Endothelial cell of umbilical vein (primary cell): ENCODE results near the gene SLC25A45. TPM values are rescaled to one million over a fixed set of nuclear protein-coding genes. Genes with fewer than 3 reads are reported as not detected.

ENCODE experiments used
- BruUV-seq: library from RNA; stranded (reverse); fragments of 400-500 nt; replicated peaks from 2 replicates; lab custom pipeline; 2021; lab: Mats Ljungman, UMichigan
- CTCF ChIA-PET: fragments of 300-600, 350-600 bp; sonication (Branson Sonifier 250); formaldehyde crosslinking; loops from one replicate; lab custom pipeline; 2021; ENCODE audit warnings: antibody characterized with exemption, inconsistent platforms; lab: Charles Lee
- POLR2A ChIA-PET: fragments of 300-600, 350-600 bp; sonication (Branson Sonifier 250); formaldehyde crosslinking; loops from one replicate; lab custom pipeline; 2021; ENCODE audit warnings: antibody characterized with exemption, inconsistent platforms; lab: Charles Lee
- DNase-seq: peaks from one replicate; pipeline ENCODE4 v3.0.0-alpha.2; 2011; ENCODE audit warnings: low read depth, low spot score
- FAIRE-seq: peaks from 2 replicates; lab custom pipeline; 2011; peaks lifted over from hg19 to GRCh38; lab: Jason Lieb, UNC
- H2AFZ ChIP-seq: 2 replicates; pipeline ENCODE4 v1.6.0; 2012; ENCODE audit warnings: low read depth, low read length, control low read depth, inconsistent platforms
- H3K27ac ChIP-seq: 2 replicates; pipeline ENCODE4 v1.5.1; 2011; ENCODE audit warnings: low read depth, mild to moderate bottlenecking, control low read depth, low read length, moderate library complexity; ENCODE audit not compliant: insufficient read depth
- H3K27me3 ChIP-seq, 2 experiments: 2 replicates each; pipeline versions ENCODE4 v1.6.0 to v1.6.1; 2011; ENCODE audit warnings: low read length in 2 of 2, mixed read lengths in 1 of 2; ENCODE audit not compliant: control insufficient read depth in 2 of 2, insufficient read depth in 2 of 2
- H3K36me3 ChIP-seq, 2 experiments: 2 replicates in 1 of 2; 3 replicates in 1 of 2; pipeline ENCODE4 v1.5.1; 2011; ENCODE audit warnings: low read length in 2 of 2, mild to moderate bottlenecking in 1 of 2, moderate library complexity in 1 of 2; ENCODE audit not compliant: control insufficient read depth in 2 of 2, insufficient read depth in 2 of 2; ENCODE audit errors: extremely low read depth in 1 of 2
- H3K4me1 ChIP-seq: 3 replicates; pipeline ENCODE4 v1.5.1; 2011; ENCODE audit warnings: mild to moderate bottlenecking, low read length; ENCODE audit not compliant: control insufficient read depth, insufficient read depth; ENCODE audit errors: extremely low read depth
- H3K4me2 ChIP-seq: 2 replicates; pipeline ENCODE4 v1.6.1; 2011; ENCODE audit warnings: low read length, control low read depth, mixed read lengths; ENCODE audit not compliant: insufficient read depth
- H3K4me3 ChIP-seq, 3 experiments: fragments of 200-600 bp in 1 of 3; sonication (generic), shearing (Covaris generic) in 1 of 3; replicated peaks in 1 of 3; 2 replicates each; pipeline ENCODE4 v1.5.1; 2011 to 2016; ENCODE audit warnings: control low read depth in 3 of 3, low read length in 3 of 3, mild to moderate bottlenecking in 2 of 3, inconsistent platforms in 1 of 3, low read depth in 1 of 3, moderate library complexity in 1 of 3; ENCODE audit not compliant: insufficient read depth in 1 of 3
- H3K79me2 ChIP-seq: 2 replicates; pipeline ENCODE4 v1.6.0; 2012; ENCODE audit warnings: low read length, inconsistent platforms; ENCODE audit not compliant: control insufficient read depth, insufficient read depth
- H3K9ac ChIP-seq: replicated peaks from 2 replicates; pipeline ENCODE3; 2011; ENCODE audit warnings: low read length, control low read depth; ENCODE audit not compliant: insufficient read depth; ENCODE audit errors: extremely low read depth
- H3K9me1 ChIP-seq: replicated peaks from 3 replicates; pipeline ENCODE4 v1.6.0; 2011; ENCODE audit warnings: mild to moderate bottlenecking, low read length; ENCODE audit not compliant: control insufficient read depth, insufficient read depth; ENCODE audit errors: extremely low read depth
- H3K9me3 ChIP-seq: replicated peaks from 2 replicates; pipeline ENCODE4 v1.5.1; 2012; ENCODE audit warnings: low read length, inconsistent platforms; ENCODE audit not compliant: control insufficient read depth, insufficient read depth
- H4K20me1 ChIP-seq: replicated peaks from 2 replicates; pipeline ENCODE3; 2011; ENCODE audit warnings: mild to moderate bottlenecking, low read length; ENCODE audit not compliant: control insufficient read depth, insufficient read depth; ENCODE audit errors: extremely low read depth
- CTCF ChIP-seq, 2 donors: IDR thresholded peaks; 1 replicate in 1 of 2; 2 replicates in 1 of 2; pipeline ENCODE4 v1.5.1; 2011; ENCODE audit warnings: low read length in 2 of 2, mild to moderate bottlenecking in 2 of 2, moderate library complexity in 2 of 2, control low read depth in 1 of 2, inconsistent platforms in 1 of 2, low read depth in 1 of 2; ENCODE audit not compliant: insufficient read depth in 1 of 2; ENCODE audit errors: extremely low read depth in 1 of 2
- EZH2 ChIP-seq: IDR thresholded peaks from 2 replicates; pipeline ENCODE4 v1.6.1; 2012; ENCODE audit warnings: borderline replicate concordance, low read depth, mild to moderate bottlenecking, moderate library complexity, low read length, inconsistent platforms; ENCODE audit not compliant: severe bottlenecking
- FOS ChIP-seq: IDR thresholded peaks from 2 replicates; pipeline ENCODE4 v1.6.1; 2011; ENCODE audit warnings: mild to moderate bottlenecking, low read length, moderate library complexity, borderline replicate concordance; ENCODE audit not compliant: insufficient read depth
- GATA2 ChIP-seq: IDR thresholded peaks from 2 replicates; pipeline ENCODE4 v1.7.0; 2011; ENCODE audit warnings: low read depth, mild to moderate bottlenecking, moderate library complexity, mixed read lengths, low read length; ENCODE audit not compliant: insufficient read length, insufficient read depth
- JUN ChIP-seq: IDR thresholded peaks from 2 replicates; pipeline ENCODE4 v1.6.1; 2011; ENCODE audit warnings: borderline replicate concordance, low read depth; ENCODE audit not compliant: insufficient read length, insufficient read depth
- MAX ChIP-seq: IDR thresholded peaks from 2 replicates; pipeline ENCODE4 v1.6.1; 2011; ENCODE audit not compliant: insufficient read depth, insufficient read length
- MYC ChIP-seq: IDR thresholded peaks from one replicate; pipeline ENCODE4 v1.6.1; 2011; ENCODE audit warnings: mild to moderate bottlenecking, low read depth, low read length
- POLR2A ChIP-seq: IDR thresholded peaks from 2 replicates; pipeline ENCODE4 v1.6.1; 2012; ENCODE audit warnings: low read depth, mild to moderate bottlenecking, control low read depth, low read length
- POLR2AphosphoS5 ChIP-seq: IDR thresholded peaks from 2 replicates; pipeline ENCODE4 v1.6.1; 2012; ENCODE audit warnings: low read depth, mild to moderate bottlenecking, control low read depth, low read length, moderate library complexity; ENCODE audit not compliant: insufficient read depth
- dilution Hi-C: fragments of 300-500 bp; cut with MboI; formaldehyde crosslinking; loops from one replicate; pipeline ENCODE4 v1.15.0; 2019; ENCODE audit warnings: low sequenced_read_pairs; ENCODE audit not compliant: extremely low pct_ligation_motif_present
- intact Hi-C: fragments of 100-400 bp; cut with micrococcal nuclease; formaldehyde crosslinking; loops from one replicate; pipeline ENCODE4 v1.10.0; 2022
- polyA plus RNA-seq, 4 experiments: library from polyadenylated mRNA; depleted of rRNA in 3 of 4; stranded (reverse) in 3 of 4; unstranded in 1 of 4; fragments of >200 nt; gene quantifications; 2 replicates each; pipeline versions ENCODE4 v1.2.1 to v1.2.3, GENCODE V29; 2011 to 2012; ENCODE audit warnings: missing spikeins in 1 of 4
- total RNA-seq: library from RNA; stranded (reverse); gene quantifications from 2 replicates; pipeline ENCODE4 v1.2.3, GENCODE V29; 2021

The SLC25A45 gene
- total and polyA plus RNA-seq, 2 donors (not counting 3 experiments of a cell fraction or from before 2014, with no cell fraction given) = 1.2 to 3.1 TPM

GRCh38 chr11:65399249-65399648, 16.8 kb upstream of the SLC25A45 start:
- ChIA-PET CTCF (no interaction called here), POLR2A (no interaction called here)
- no peak overlapping the region for H3K9ac ChIP-seq
- DNase-seq = no peak
- H3K4me1 ChIP-seq = no peaks in the 10 kb centered on the region
- TF ChIP-seq POLR2AphosphoS5 = no peak
- no peak for TF ChIP-seq MYC
- TF ChIP-seq GATA2 = no peak
- no peak for TF ChIP-seq POLR2A
- TF ChIP-seq JUN = no peak
- TF ChIP-seq FOS = no peak
- H3K79me2 ChIP-seq = peaks cover 2% of the 10 kb centered on the region
- H3K9me1 ChIP-seq = no peaks in the 10 kb centered on the region
- no peaks in the 10 kb centered on the region for H3K9me3 ChIP-seq
- BruUV-seq = no TSS peak
- dilution Hi-C loops (no loop called here), intact Hi-C loops (no loop called here)
- no peak for FAIRE-seq
- peaks cover 11 to 52% of the 10 kb centered on the region in 2 experiments for H3K36me3 ChIP-seq
- no peak overlapping the region for H3K4me3 ChIP-seq
- H2AFZ ChIP-seq = no peak overlapping the region
- H3K4me2 ChIP-seq = no peak overlapping the region
- H3K27ac ChIP-seq = no peak overlapping the region
- no peaks in the 10 kb centered on the region for H3K27me3 ChIP-seq
- no peaks in the 10 kb centered on the region for H4K20me1 ChIP-seq

GRCh38 chr11:65398362-65398910, 16.0 kb upstream of the SLC25A45 start:
- H3K9ac ChIP-seq = no peak overlapping the region
- DNase-seq (no peak), FAIRE-seq (no peak)
- H3K79me2 ChIP-seq = peaks cover 5% of the 10 kb centered on the region
- H3K4me3 ChIP-seq = no peak overlapping the region
- no peaks in the 10 kb centered on the region for H3K9me3 ChIP-seq
- ChIA-PET POLR2A (interaction anchor here (0.6 kb wide), 1 partner anchor 48 kb away, joined by 5 read pairs; no protein-coding TSS in a partner anchor), CTCF (interaction anchor here (0.5 to 1.4 kb wide), 3 partner anchors 16 to 104 kb away, joined by 3 to 6 read pairs (median 4); no protein-coding TSS in a partner anchor)
- BruUV-seq = no TSS peak
- H3K4me1 ChIP-seq = no peaks in the 10 kb centered on the region
- no peak for TF ChIP-seq JUN
- TF ChIP-seq FOS = no peak
- no peak for TF ChIP-seq MAX
- TF ChIP-seq POLR2AphosphoS5 = no peak
- no peak for TF ChIP-seq EZH2
- no peak for TF ChIP-seq POLR2A
- no peak for TF ChIP-seq CTCF (IDR thresholded peaks at IDR 0.05; ENCODE audit: extremely low read depth in 1 of 2, insufficient read depth in 1 of 2, low read depth in 1 of 2, low read length in 2 of 2)
- no peak for TF ChIP-seq MYC
- no peak for TF ChIP-seq GATA2
- H3K4me2 ChIP-seq = no peak overlapping the region
- no peaks in the 10 kb centered on the region for H3K27me3 ChIP-seq
- dilution Hi-C loops = no loop called here
- intact Hi-C loops = no loop called here
- H3K27ac ChIP-seq = no peak overlapping the region
- no peaks in the 10 kb centered on the region for H4K20me1 ChIP-seq
- no peak overlapping the region for H2AFZ ChIP-seq
- H3K9me1 ChIP-seq = no peaks in the 10 kb centered on the region
- peaks cover 16 to 54% of the 10 kb centered on the region in 2 experiments for H3K36me3 ChIP-seq
